Left renal cortex interstitium (tissue), 4 donors: ENCODE results near the gene IRF2. TPM values are rescaled to one million over a fixed set of nuclear protein-coding genes. Genes with fewer than 3 reads are reported as not detected.
A peak's percentile ranks its signal among the peaks of the same experiment; 100 is the strongest.
"Not testable (repeated sequence)": the region's sequence is repeated elsewhere in the genome, so short reads cannot be mapped to it uniquely, and the experiment has no call there.

Source experiments
- DNase-seq, 4 donors: peaks; one replicate each; pipeline ENCODE4 v3.0.0-alpha.2; 2013; ENCODE audit warnings: low read depth in 4 of 4, low spot score in 2 of 4, missing footprints in 1 of 4
- polyA plus RNA-seq, 4 donors: library from polyadenylated mRNA; unstranded; fragments of 120-200 nt; gene quantifications; one replicate each; pipeline ENCODE4 v1.2.1, GENCODE V29; 2013; ENCODE audit not compliant: insufficient read length in 4 of 4

Gene IRF2
- polyA plus RNA-seq, 4 donors = 30.2 to 35.5 (median 33.0) TPM

DNA sequence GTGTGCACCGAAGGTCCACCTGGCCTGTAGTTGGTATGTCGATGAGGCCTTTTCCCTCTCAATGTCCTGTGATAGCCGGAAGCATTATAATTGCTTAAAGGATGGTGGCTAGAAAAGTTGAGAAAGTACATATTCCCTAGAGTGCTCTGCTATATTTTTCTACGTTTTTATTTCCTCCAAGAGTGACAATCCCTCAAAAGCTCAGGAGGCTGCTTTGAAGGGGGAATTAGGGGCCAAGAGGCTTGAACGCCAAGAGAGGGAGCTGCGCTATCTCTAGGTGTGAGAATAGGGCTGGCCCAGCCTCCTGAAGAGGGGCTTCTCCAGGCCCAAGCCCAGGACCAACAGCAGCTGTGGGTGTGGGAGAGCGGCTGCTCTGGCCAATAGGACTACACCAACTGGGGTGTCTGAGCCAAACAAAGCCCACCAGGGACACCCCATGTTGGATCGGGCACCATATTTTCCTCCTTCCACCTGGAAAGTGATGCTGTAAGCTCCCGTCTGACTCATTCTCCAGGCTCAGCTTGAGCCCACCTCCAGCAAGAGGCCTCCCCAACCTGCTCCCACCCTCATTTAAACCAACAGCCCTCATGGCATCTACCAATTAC, 124.0 kb downstream of the IRF2 start:
- no peak for DNase-seq

DNA sequence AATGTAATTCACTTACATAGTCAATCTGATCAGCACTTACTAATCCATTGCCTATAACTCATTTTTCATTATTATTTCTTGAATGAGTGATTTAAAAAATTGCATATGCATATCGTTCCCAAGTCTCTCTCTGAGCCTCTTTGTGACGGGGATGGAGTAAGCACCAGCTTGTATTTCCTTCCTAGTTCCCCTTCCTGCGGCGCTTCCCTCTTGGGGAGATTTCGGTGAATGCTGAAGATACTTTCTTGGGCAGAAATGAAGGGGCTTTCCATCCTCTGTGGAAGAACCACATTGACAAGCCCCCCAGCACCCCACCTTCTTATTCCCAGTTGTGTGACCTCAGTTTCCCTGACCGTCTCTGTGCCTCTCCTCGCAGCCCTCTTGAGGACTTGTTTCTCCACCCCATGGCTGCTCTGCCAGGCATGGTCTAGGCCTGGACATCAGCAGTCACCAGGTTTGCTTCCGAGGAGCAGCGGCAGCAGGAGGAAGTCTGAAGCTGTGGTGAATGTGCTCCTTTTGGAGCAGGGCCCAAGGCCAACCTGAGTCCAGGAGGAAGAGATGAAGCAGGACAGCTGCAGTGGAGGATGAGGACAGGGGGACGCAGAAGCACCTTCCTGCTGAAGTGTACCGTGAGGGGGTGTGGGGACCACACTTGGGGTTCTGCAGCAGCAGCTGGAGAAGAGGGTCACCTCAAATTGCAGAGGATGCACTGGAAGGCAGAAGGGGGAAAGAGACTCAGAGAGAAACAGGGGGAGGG, 124.9 kb downstream of the IRF2 start:
- no peak for DNase-seq

DNA sequence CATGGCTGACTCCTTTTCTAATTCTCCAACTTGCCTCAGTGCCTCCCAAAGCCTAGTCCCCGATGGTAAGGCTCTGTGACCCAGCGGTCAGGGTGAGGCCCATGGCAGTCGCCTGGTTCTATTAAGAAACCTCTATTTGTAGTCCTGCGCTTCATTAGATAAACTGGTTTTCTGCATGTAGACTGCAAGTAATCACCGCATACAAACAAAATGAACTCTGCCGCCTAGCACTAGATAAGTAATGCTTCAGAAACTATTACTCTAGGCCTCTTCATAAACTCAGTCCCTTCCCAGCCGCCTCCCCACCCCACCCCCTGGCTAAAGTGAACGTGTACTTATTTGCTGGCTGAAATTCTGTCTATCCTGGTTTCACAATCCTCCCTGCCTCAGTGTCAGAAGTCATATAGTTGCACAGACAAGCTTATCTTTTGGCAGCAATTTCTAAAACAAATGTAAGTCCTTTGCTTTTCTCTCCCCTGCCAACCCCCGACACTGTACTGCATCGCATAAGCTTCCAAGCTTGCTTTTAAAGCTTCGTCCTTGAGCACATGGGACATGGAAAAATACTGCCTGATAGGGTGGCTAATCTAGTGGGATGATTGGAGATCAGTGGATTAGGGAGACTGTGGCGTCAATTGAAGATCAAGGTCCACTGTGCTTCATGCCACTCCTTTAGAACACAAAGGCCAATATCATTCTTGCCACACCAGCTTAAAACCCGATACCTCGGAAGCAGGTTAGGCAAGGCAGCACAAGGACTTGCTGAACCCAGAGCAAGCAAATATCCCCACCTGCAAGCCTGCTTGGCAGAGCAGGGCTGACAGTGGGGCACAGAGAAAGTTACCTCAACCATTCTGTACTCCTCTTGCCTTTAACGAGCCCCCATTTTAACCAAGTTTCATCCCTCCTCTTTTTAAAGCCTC, 125.8 kb downstream of the IRF2 start:
- DNase-seq = no peak

DNA sequence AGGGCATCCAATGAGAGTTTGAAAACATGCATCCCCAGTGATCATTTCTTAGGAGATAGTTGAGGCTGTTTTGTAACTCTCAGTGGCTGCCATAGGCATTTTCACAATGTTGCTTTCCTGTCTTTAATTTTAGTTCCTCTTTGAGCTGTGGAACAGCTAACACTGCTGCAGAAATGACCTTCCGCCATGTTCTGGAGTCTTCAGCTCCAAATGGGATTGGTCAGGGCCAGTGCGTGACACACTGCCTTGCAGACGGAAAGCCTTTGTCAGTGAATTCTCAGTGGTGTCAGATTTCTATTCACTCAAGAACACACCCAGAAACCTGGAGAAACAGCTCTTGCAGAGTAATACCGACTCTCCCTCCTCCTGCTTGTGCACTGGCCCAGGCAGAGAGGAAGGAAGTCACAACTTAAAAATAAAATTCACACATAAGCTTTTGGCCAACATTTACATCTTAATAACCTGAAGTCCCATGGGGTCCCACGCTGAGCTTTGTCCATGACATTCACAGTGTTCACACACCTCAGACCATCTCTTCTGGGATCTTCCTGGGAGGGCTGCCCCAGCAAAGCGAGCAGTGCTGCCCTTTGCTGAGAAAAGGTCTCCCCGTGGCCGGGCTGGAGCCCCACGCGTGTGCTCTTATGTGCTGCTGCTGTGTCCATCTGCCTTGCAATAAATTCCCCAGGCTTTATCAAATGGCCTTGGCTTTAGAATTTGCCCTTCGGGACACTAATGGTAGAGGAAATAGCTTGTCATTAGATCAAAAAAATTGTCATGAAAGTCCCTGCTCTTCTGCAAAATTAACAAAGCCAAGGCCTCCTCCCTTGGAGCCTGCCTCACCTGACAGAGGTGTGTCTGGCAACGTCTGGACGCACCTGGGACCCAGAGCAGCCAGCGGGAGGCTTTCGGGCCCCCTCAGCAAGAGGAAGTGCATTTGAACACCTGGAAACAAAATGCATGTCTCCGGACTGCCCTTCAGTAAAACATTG, 126.8 kb downstream of the IRF2 start:
- peak in 1 of 4 donors; percentile 58 for DNase-seq

DNA sequence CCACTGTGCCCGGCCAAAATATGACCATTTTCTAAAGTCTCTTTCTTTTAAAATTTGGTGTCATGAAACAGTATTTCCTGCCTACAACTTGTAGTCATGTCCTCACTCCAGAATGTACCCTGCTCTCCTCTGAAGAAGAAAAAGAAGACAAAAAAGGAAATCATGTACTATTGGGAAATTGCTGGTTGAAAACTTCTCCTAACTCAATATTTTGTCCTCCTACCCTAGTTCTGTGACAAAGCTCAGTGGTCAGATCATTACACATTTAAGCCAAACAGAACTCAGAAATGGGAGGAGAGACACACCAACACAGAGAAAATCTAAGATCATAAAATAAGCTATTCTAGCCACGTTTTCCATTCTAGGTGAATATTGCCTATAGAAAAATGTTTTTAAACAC, 127.7 kb downstream of the IRF2 start:
- DNase-seq = no peak

DNA sequence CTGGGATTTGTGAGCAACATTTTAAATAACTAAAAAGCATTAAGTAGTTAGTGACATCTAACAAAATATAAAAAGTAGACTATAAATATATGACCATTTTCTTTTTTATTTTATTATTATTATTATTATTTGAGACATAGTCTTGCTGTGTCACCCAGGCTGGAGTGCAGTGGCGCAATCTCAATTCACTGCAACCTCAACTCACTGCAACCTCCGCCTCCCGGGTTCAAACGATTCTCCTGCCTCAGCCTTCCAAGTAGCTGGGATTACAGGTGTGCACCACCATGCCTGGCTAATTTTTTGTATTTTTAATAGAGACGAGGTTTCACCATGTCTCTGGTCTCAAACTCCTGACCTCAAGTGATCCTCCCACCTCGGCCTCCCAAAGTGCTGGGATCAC, 128.1 kb downstream of the IRF2 start:
- DNase-seq = not testable (repeated sequence)

DNA sequence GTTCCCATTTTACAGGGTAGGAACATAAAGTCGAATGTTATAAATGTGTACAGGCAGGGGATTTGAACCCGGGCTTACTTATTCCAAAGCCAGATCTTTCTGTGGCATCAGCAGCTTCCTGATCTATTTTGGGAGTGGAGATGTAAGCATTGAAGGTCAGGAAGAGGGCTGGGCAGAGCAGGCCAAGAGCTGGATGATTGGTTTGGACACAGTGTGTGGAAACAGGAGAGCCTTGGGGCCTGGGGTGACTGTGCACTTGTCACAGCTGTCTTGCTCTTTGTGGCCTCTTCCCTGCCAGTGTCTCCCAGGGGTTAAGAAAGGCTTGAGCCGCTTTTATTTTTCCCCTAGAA, 128.8 kb downstream of the IRF2 start:
- DNase-seq = no peak

GRCh38 chr4:184344899-184345572, 129.3 kb downstream of the IRF2 start:
- no peak for DNase-seq

DNA sequence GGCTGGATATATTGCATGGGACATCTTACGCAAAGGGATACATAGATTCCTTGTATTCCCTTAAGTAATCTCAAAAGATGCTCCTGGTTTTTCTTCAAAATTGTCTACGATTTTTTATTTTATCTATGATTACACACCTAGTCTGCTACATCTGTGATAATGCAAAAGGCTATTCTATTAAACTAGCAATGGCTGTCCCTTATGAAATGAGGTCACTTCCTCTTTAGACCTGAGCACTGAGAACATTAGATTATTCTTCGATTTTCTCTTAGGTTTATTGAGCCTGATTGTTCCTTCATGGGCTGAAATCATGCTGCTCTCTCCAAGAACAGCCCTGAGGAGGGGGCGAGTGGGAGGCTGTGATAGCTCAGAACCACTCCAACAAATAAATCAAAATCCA, 129.9 kb downstream of the IRF2 start:
- no peak for DNase-seq

DNA sequence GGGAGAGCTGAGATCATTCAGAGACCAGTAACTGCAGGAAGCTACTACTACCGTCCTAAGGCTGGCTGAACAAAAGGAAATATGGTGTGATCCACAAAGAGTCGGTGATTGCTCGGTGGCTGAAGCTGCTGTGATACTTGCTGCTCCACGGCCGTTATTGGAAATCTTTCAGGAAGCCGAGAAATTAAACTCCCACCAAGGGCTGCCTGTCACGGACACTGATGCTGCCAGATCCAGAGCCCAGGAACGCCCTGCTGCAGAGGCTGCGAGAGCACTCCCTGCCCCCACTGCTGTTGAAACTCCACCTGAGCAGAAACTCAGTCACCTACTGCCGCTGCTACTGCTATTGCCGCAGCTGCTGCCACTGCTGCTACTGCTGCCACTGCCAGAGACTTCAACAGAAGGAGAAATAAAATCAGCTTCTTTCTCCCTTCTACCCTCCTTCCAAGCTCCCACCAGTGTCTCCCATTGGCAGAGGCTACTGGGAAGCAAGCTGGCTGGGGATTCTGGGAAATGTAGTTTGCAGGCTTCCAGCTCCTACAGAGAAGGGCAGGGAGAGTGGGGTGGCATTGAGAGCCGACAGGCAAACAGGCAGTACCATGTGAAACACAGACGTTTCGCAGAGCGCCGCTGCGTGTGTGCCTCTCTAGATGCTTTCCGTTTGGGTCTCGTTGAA, 130.7 kb downstream of the IRF2 start:
- peak; percentile 47 to 85 (median 67) for DNase-seq

GRCh38 chr4:184342857-184343237, 131.5 kb downstream of the IRF2 start:
- DNase-seq = not testable (repeated sequence)

- no peak for DNase-seq
Measured at GRCh38 chr4:184342167-184342856, 132.0 kb downstream of the IRF2 start.

DNA sequence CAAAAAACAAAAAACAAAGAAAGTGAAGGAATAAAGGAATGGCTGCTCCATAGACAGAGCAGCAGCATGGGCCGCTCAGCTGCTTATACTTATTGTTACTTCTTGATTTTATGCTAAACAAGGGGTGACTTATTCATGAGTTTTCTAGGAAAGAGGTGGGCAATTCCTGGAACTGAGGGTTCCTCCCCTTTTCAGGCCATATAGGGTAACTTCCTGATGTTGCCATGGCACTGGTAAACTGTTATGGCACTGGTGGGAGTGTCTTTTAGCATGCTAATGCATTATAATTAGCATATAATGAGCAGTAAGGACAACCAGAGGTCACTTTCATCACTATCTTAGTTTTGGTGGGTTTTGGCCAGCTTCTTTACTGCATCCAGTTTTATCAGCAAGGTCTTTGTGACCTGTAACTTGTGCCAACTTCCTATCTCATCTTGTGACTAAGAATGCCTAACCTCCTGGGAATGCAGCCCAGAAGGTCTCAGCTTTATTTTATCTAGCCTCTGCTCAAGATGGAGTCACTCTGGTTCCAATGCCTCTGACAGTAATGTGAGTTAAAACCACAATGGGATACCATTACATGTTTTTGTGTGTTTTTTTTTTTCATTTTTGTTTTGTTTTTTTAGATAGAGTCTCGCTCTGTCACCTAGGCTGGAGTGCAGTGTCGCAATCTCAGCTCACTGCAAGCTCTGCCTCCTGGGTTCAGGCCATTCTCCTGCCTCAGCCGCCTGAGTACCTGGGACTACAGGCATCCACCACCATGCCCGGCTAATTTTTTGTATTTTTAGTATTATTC, 134.8 kb downstream of the IRF2 start:
- not testable (repeated sequence) for DNase-seq

- no peak for DNase-seq
Measured at GRCh38 chr4:184337907-184338306, 136.4 kb downstream of the IRF2 start.
